K562 (cell line): ENCODE measurements around the gene BIRC3. TPM values are rescaled to one million over a fixed set of nuclear protein-coding genes. Genes with fewer than 3 reads are reported as not detected.

Experiments used
- EGR1 ChIP-seq: fragments of 450-650 bp; conservative IDR thresholded peaks from 2 replicates; pipeline ENCODE4 v1.6.1; 2017; ENCODE audit warnings: mild to moderate bottlenecking
- FOXA3 ChIP-seq, 2 experiments: fragments of 450-650 bp in 1 of 2; sonication (generic) in 1 of 2; formaldehyde crosslinking; IDR thresholded peaks in 1 of 2; conservative IDR thresholded peaks in 1 of 2; 2 replicates each; pipeline versions ENCODE4 v1.4.0 to v1.8.0; 2020 to 2022; ENCODE audit warnings: mild to moderate bottlenecking in 2 of 2, missing genetic modification reagents in 1 of 2
- MYBL2 ChIP-seq, 2 experiments: fragments of 450-650 bp in 1 of 2; sonication (generic) in 1 of 2; formaldehyde crosslinking in 1 of 2; IDR thresholded peaks; 2 replicates each; pipeline versions ENCODE4 v1.6.1 to v1.8.1; 2017 to 2022; ENCODE audit warnings: borderline replicate concordance in 1 of 2, inconsistent platforms in 1 of 2, low read depth in 1 of 2, mild to moderate bottlenecking in 1 of 2, missing genetic modification reagents in 1 of 2, moderate library complexity in 1 of 2
- NCOA2 ChIP-seq, 2 experiments: fragments of 450-650 bp; IDR thresholded peaks; 2 replicates each; pipeline ENCODE4 v1.6.1; 2018; ENCODE audit warnings: mild to moderate bottlenecking in 2 of 2, moderate library complexity in 1 of 2; ENCODE audit not compliant: partially characterized antibody in 2 of 2
- NCOA4 ChIP-seq: fragments of 450-650 bp; IDR thresholded peaks from 2 replicates; pipeline ENCODE4 v1.6.1; 2018; ENCODE audit warnings: mild to moderate bottlenecking; ENCODE audit not compliant: partially characterized antibody
- NFE2 ChIP-seq: IDR thresholded peaks from 2 replicates; pipeline ENCODE4 v1.6.1; 2014; ENCODE audit warnings: antibody characterized with exemption, low read depth
- NR2C1 ChIP-seq, 2 experiments: fragments of 450-650 bp; IDR thresholded peaks; 2 replicates each; pipeline ENCODE4 v1.6.1; 2017; ENCODE audit warnings: mild to moderate bottlenecking in 2 of 2, antibody characterized with exemption in 1 of 2, inconsistent platforms in 1 of 2, missing compliant biosample characterization in 1 of 2, missing genetic modification characterization in 1 of 2
- NR2C2 ChIP-seq, 2 experiments: fragments of 200-800 bp in 1 of 2; sonication (Bioruptor generic) in 1 of 2; sonication (generic) in 1 of 2; formaldehyde crosslinking in 1 of 2; IDR thresholded peaks; 2 replicates each; pipeline versions ENCODE4 v1.6.1 to v1.8.0; 2016 to 2022; ENCODE audit warnings: mild to moderate bottlenecking in 1 of 2, missing compliant biosample characterization in 1 of 2, missing genetic modification characterization in 1 of 2, missing genetic modification reagents in 1 of 2
- OTX1 ChIP-seq: fragments of 450-650 bp; formaldehyde crosslinking; IDR thresholded peaks from 2 replicates; pipeline ENCODE4 v1.4.0; 2022; ENCODE audit warnings: mild to moderate bottlenecking
- PHB ChIP-seq: fragments of 250-450 bp; sonication (Bioruptor Pico); IDR thresholded peaks from 2 replicates; pipeline ENCODE4 v1.5.0; 2021
- SMAD3 ChIP-seq: fragments of 450-650 bp; formaldehyde crosslinking; conservative IDR thresholded peaks from 2 replicates; pipeline ENCODE4 v1.4.0; 2020; ENCODE audit warnings: mild to moderate bottlenecking
- STAT5A ChIP-seq: IDR thresholded peaks from 2 replicates; pipeline ENCODE4 v1.6.1; 2012; ENCODE audit warnings: low read length, inconsistent platforms, borderline replicate concordance
- TRIM24 ChIP-seq, 2 experiments: fragments of 450-650 bp; IDR thresholded peaks; 2 replicates each; pipeline ENCODE4 v1.6.1; 2016
- ZBTB17 ChIP-seq: fragments of 450-650 bp; formaldehyde crosslinking; IDR thresholded peaks from 2 replicates; pipeline ENCODE4 v1.4.0; 2020; ENCODE audit warnings: mild to moderate bottlenecking
- ZKSCAN1 ChIP-seq: fragments of 150-350 bp; IDR thresholded peaks from 2 replicates; pipeline ENCODE4 v1.6.1; 2016; ENCODE audit warnings: low read depth, low read length
- ZNF589 ChIP-seq: fragments of 200-800 bp; sonication (Bioruptor generic); IDR thresholded peaks from 2 replicates; pipeline ENCODE4 v1.6.1; 2016; ENCODE audit warnings: low read depth, missing genetic modification characterization, missing compliant biosample characterization
- polyA plus RNA-seq, 8 experiments: library from polyadenylated mRNA; depleted of rRNA in 4 of 8; stranded (reverse) in 5 of 8; unstranded in 3 of 8; fragments of >200 nt; fragmentation: Nextera tagmentation in 2 of 8; fragmentation: Illumina TruSeq in 1 of 8; extraction: Ambion mirVana in 2 of 8; extraction: Trizol in 1 of 8; gene quantifications; 2 replicates each; pipeline versions ENCODE4 v1.2.1 to v1.2.3, GENCODE V29; 2011 to 2014; ENCODE audit warnings: inconsistent platforms in 1 of 8, missing spikeins in 1 of 8
- total RNA-seq, 7 experiments: library from RNA; depleted of rRNA in 6 of 7; stranded (reverse); fragments of >200 nt in 6 of 7; fragmentation: Illumina TruSeq in 2 of 7; extraction: Trizol in 2 of 7; gene quantifications; 2 replicates each; pipeline versions ENCODE4 v1.2.1 to v1.2.3, GENCODE V29; 2011 to 2021; ENCODE audit warnings: low replicate concordance in 1 of 7
- TF ChIP-seq, protein P1 (sequence below): sonication (generic); formaldehyde crosslinking; IDR thresholded peaks from 2 replicates; pipeline ENCODE4 v1.8.1; 2023; ENCODE audit warnings: mild to moderate bottlenecking, missing genetic modification reagents
- TF ChIP-seq, protein P2 (sequence below): fragments of 450-650 bp; conservative IDR thresholded peaks from 2 replicates; pipeline ENCODE4 v1.6.1; 2016; ENCODE audit warnings: missing genetic modification characterization, low read depth, mild to moderate bottlenecking, missing compliant biosample characterization, moderate library complexity
- TF ChIP-seq, protein P3 (sequence below): sonication (generic); formaldehyde crosslinking; IDR thresholded peaks from 2 replicates; pipeline ENCODE4 v1.8.0; 2022; ENCODE audit warnings: missing genetic modification reagents, mild to moderate bottlenecking, borderline replicate concordance

The BIRC3 gene
- total and polyA plus RNA-seq, 9 of the 15 experiments (the other 6 are each of a cell fraction or from before 2014, with no cell fraction given) = 0.08 to 0.42 (median 0.18) TPM

DNA sequence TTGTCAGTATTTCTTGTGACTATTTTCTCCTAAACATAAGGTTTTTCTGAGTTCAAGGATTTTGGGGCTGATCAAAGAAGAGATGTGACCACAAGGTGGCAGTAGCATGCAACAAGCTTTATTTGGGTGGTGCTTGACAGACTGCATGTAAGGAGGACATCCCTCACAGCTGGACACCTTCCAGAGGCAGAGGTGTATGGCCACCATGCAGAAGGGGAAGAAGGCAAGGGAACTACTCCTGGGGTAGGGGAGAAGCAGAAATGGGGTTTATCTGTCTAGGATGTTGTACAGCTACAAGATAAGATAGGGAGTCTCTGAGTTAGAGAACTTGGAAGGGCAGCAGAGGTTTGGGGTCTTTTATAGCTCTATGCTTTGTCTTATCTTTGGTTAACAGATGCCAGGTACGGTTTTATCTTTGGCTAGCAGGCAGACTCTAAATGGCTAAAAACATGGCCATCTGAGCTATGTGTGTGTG lies 24.6 kb downstream of the BIRC3 start (continued):
- TF ChIP-seq, protein P1, sequence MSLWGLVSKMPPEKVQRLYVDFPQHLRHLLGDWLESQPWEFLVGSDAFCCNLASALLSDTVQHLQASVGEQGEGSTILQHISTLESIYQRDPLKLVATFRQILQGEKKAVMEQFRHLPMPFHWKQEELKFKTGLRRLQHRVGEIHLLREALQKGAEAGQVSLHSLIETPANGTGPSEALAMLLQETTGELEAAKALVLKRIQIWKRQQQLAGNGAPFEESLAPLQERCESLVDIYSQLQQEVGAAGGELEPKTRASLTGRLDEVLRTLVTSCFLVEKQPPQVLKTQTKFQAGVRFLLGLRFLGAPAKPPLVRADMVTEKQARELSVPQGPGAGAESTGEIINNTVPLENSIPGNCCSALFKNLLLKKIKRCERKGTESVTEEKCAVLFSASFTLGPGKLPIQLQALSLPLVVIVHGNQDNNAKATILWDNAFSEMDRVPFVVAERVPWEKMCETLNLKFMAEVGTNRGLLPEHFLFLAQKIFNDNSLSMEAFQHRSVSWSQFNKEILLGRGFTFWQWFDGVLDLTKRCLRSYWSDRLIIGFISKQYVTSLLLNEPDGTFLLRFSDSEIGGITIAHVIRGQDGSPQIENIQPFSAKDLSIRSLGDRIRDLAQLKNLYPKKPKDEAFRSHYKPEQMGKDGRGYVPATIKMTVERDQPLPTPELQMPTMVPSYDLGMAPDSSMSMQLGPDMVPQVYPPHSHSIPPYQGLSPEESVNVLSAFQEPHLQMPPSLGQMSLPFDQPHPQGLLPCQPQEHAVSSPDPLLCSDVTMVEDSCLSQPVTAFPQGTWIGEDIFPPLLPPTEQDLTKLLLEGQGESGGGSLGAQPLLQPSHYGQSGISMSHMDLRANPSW = no peak
- TF ChIP-seq SMAD3 (CRISPR knock-in tag) (peak; percentile 76), TRIM24 (IDR thresholded peaks at IDR 0.05) (peak; percentile 95 to 96), NR2C2 (CRISPR knock-in tag; IDR thresholded peaks at IDR 0.05) (no peak), NR2C2 (tag; IDR thresholded peaks at IDR 0.05) (no peak; the same call in 1 of the 2 replicates), STAT5A (peak; percentile 87), ZNF589 (CRISPR knock-in tag) (peak; percentile 76; the same call in 1 of the 2 replicates), MYBL2 (IDR thresholded peaks at IDR 0.05; ENCODE audit: low read depth) (0 out of 2 replicates have a peak, but pooled peaks have one; percentile 9), MYBL2 (CRISPR knock-in tag; IDR thresholded peaks at IDR 0.05; ENCODE audit: borderline replicate concordance) (no peak), NCOA2 (IDR thresholded peaks at IDR 0.05; ENCODE audit: partially characterized antibody in 2 of 2) (peak; percentile 77 to 78), OTX1 (CRISPR knock-in tag) (peak; percentile 86), FOXA3 (CRISPR knock-in tag; conservative IDR thresholded peaks at IDR 0.05 in 1 of 2, IDR thresholded peaks at IDR 0.05 in 1 of 2) (0 out of 4 replicates have a peak, but pooled peaks of 1 of the 2 experiments have one; percentile 19), EGR1 (no peak), PHB (CRISPR knock-in tag) (no peak), NR2C1 (IDR thresholded peaks at IDR 0.05) (peak; percentile 51; the same call in 1 of the 2 replicates), NR2C1 (tag; IDR thresholded peaks at IDR 0.05) (peak; percentile 51; the same call in 1 of the 2 replicates), ZKSCAN1 (0 out of 2 replicates have a peak, but pooled peaks have one; percentile 55), NFE2 (peak; percentile 24; the same call in 1 of the 2 replicates), ZBTB17 (CRISPR knock-in tag) (0 out of 2 replicates have a peak, but pooled peaks have one; percentile 33), NCOA4 (peak; percentile 95)
- TF ChIP-seq, protein P2, sequence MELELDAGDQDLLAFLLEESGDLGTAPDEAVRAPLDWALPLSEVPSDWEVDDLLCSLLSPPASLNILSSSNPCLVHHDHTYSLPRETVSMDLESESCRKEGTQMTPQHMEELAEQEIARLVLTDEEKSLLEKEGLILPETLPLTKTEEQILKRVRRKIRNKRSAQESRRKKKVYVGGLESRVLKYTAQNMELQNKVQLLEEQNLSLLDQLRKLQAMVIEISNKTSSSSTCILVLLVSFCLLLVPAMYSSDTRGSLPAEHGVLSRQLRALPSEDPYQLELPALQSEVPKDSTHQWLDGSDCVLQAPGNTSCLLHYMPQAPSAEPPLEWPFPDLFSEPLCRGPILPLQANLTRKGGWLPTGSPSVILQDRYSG (tag) = no peak
- TF ChIP-seq, protein P3, sequence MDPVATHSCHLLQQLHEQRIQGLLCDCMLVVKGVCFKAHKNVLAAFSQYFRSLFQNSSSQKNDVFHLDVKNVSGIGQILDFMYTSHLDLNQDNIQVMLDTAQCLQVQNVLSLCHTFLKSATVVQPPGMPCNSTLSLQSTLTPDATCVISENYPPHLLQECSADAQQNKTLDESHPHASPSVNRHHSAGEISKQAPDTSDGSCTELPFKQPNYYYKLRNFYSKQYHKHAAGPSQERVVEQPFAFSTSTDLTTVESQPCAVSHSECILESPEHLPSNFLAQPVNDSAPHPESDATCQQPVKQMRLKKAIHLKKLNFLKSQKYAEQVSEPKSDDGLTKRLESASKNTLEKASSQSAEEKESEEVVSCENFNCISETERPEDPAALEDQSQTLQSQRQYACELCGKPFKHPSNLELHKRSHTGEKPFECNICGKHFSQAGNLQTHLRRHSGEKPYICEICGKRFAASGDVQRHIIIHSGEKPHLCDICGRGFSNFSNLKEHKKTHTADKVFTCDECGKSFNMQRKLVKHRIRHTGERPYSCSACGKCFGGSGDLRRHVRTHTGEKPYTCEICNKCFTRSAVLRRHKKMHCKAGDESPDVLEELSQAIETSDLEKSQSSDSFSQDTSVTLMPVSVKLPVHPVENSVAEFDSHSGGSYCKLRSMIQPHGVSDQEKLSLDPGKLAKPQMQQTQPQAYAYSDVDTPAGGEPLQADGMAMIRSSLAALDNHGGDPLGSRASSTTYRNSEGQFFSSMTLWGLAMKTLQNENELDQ (CRISPR knock-in tag) = no peak
